Tongue (tissue), 2 donors: ENCODE results near the gene AMIGO3. TPM values are rescaled to one million over a fixed set of nuclear protein-coding genes. Genes with fewer than 3 reads are reported as not detected.
A peak's percentile ranks its signal among the peaks of the same experiment; 100 is the strongest.
"Not testable (repeated sequence)": the region's sequence is repeated elsewhere in the genome, so short reads cannot be mapped to it uniquely, and the experiment has no call there.

ENCODE experiments used
- DNase-seq: peaks from one replicate; pipeline ENCODE4 v3.0.0-alpha.2; 2015
- total RNA-seq: library from RNA; depleted of rRNA; stranded (reverse); fragments of >200 nt; gene quantifications from one replicate; pipeline ENCODE4 v1.2.3, GENCODE V29; 2014

The AMIGO3 gene
- total RNA-seq, 1 donor from 2014 or later: 2.8 TPM

- DNase-seq: no peak
These were observed 7.3 kb downstream of the AMIGO3 start for GRCh38 chr3:49712166-49712565.

DNA sequence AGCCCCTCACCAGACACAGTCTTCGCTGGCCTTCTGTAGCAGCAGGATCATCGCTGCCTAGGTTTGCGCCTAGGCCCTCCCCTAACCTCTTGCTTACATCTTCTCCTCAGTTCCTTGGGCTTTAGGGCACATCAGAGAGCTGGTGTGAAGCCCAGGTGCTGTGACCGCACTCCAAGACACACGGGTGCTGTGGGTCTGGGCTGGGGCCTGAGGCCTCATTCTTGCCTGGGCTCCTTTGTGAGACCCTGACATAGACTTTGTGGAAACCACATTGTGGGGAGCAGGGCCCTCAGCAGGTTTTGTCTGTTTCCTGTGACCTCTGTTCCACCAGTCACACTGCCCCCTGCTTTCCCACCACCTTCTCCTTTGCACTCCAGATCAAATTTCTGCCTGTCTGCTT is 8.0 kb downstream of the AMIGO3 start:
- no peak for DNase-seq

DNA sequence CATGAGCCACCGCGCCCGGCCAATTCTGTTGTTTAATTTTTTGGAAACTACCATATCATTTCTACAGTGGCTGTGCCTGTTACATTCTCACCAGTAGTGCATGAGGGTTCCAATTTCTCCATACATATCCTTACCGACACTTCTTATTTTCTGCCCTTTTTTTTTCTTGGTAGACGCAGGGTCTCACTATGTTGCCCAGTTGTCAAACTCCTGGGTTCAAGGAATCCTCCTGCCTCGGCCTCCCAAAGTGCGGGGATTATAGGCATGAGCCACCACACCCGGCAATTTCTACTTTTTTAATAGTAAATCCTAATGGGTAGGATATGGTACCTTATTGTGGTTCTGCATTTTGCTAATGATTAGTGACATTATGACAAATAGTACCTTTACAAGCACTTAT is 9.6 kb downstream of the AMIGO3 start:
- DNase-seq: no peak

DNA sequence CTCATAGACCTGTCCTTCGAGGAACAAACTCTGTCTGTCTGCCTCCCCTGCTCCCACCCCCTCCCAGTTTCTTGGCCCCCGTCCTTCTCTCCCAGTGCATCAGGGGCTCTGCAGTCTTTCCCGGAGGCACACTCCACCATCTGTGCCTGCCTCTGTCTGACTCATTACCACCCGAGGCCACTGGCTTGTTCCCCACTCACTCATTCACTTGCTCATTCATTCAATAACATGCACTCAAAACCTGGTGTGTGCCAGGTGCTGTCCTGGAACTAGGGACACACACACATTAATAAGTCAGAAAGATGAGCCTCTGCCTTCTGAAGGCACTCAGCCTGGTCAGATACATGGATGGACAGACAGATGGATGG is 12.4 kb downstream of the AMIGO3 start:
- no peak for DNase-seq

DNA sequence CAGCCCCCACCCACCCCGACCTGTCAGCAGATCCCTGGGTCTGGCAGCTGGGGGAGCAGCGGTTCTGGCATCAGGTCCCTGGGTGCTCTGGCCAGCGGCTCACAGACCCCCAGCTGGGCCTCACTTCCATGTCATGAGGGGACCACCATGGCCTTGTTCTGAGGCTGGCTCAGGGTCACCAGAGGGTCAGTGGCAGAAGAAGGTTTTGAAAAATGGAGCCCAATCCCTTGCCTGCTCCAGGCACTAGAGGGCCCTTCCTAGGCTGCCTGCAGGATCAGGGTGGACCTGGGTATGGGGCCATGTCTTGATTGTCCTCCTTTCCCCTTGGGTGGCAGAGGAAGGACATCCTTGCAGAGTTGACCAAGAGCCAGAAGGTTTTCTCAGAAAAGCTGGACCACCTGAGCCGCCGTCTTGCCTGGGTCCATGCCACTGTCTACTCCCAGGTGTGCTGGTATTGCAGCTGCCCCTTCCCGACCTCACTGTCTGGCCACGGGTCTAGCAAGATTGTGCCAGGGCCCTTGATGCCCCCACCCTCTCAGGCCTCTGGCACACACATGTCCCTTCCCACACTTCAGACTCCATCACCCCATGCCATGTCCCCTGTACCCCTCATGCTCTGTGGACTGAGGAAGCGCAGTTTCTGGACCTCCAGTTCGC is 12.9 kb downstream of the AMIGO3 start:
- no peak for DNase-seq

DNA sequence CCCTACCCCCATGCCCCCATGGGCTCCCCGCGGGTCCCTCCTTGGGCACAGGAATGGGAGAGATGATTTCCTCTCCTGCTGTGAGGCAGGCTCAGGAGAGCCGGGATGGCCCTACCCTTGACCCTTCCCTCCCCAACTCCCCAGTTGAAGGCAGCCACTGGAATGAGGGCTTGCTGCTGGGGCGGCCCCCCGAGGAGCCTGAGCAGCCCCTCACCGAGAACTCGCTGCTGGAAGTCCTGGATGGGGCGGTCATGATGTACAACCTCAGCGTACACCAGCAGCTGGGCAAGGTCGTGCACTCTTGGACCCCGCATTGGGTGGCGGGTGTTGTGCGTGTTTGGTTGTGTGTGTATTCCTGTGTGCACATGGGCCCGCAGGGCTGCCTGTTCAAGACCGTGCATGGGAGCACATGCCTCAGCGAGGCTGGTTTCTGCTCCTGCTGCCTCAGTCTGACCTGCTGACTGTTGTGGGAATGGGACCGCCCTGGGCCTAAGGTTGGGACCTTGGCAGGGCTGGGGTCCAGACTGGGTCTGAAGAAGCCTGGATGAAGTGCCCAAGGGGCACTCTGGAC is 14.0 kb downstream of the AMIGO3 start:
- DNase-seq: no peak

DNA sequence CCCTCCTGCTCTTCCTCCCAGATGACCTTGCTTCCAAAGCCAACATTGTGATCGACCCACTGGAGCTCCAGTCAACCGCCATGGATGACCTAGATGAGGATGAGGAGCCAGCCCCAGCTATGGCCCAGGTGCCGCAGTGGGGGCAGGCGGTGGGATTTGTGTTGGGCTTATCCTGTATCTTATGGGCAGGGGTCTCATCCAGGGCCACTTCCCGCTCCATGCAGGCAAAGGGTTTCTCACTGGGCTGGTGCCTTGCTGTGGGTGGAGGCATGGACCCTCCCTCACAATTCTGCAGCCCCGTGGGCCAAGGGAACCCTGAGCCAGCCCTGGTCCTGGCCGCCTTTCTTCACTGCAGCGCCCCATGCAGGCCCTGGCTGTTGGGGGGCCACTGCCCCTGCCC is 14.9 kb downstream of the AMIGO3 start:
- no peak for DNase-seq

DNA sequence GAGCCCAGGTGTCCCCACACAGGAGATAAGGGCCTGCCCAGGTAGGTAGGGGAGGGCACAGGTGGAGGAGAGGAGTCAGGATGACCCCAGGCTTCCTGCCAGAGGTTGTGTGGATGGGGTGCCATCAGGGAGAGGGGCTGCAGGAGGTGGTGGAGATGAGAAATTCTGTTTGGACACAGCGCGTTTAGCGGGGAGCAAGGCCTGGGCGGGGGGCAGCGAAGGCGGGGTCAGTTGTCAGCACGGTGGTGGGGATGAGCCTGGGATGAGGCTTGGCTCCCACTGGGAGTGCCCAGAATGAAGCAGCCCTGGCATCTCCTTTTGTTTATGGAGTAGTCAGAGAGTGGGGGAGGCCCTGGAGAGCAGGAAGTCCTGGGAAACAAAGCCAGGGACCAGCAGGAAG is 15.5 kb downstream of the AMIGO3 start:
- no peak for DNase-seq

GRCh38 chr3:49703443-49703927 is 16.0 kb downstream of the AMIGO3 start:
- peak; percentile 72 for DNase-seq

GRCh38 chr3:49702672-49703071 is 16.8 kb downstream of the AMIGO3 start:
- no peak for DNase-seq

DNA sequence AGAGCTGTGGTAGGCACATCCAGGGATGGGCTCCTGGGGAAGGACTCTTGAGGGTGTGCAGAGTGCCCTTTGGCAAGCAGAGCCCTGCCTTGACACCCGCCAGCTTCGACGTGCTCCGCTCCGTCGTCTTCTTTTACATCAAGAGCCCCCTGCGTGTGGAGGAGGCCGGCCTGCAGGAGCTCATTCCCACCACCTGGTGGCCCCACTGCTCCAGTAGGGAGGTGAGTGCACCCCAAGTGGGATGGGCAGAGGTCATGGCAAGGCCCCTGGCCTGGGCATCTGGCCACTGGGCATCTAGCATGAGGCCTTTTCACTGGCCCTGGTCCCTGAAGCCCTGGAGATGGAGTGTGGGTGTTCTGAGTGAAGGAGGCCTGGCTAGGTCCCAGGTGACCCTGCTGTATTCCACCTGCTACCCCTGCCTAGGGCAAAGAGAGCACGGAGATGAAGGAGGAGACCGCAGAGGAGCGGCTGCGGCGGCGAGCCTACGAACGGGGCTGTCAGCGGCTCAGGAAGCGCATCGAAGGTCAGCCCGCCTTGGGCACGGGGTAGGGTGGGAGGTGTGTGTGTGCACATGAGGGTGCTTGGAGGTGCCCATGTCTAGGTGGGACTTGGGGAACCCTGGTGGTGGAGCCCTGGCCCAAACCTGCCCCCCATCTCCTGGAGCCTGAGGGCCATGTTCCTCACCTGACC is 18.0 kb downstream of the AMIGO3 start:
- DNase-seq: no peak

GRCh38 chr3:49700453-49701128 is 18.9 kb downstream of the AMIGO3 start:
- DNase-seq: no peak

GRCh38 chr3:49700014-49700413 is 19.5 kb downstream of the AMIGO3 start:
- no peak for DNase-seq

DNA sequence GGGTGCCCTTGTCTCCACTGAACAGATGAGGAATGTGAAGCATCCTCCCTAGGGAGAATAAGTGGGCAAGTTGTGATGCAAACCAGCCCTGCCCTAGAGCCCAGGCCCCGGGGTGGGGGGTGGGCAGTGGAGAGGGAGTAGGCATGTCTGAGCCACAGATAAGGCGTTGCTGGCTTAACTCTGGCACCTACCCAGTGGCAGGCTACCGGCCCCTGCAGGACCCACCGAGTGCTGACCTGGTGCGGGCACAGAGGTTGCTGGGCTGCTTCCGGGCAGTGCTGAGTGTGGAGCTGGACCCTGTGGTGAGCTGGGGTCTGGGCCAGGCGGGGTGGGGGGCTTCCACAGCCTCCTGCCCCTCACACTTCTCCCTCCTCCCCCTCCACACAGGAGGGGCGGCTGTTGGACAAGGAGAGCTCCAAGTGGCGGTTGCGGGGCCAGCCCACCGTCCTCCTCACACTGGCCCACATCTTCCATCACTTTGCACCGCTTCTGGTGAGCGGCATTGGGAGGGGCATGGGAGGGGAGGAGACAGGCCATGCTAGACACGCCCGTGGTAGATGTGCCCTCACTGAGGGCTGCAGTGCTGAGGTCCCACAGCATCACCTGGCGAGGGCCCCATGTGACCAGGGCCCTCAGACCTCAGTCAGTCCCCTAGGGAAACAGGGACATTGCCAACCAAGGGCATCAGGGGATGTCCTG is 20.1 kb downstream of the AMIGO3 start:
- DNase-seq: no peak

- DNase-seq: not testable (repeated sequence)
These were observed 24.0 kb downstream of the AMIGO3 start for GRCh38 chr3:49695350-49696015.

- peak; percentile 57 for DNase-seq
These were observed 24.9 kb downstream of the AMIGO3 start for GRCh38 chr3:49694409-49695070.

GRCh38 chr3:49691481-49691880 is 28.0 kb downstream of the AMIGO3 start:
- not testable (repeated sequence) for DNase-seq

- not testable (repeated sequence) for DNase-seq
These were observed 28.6 kb downstream of the AMIGO3 start for GRCh38 chr3:49690856-49691255.

DNA sequence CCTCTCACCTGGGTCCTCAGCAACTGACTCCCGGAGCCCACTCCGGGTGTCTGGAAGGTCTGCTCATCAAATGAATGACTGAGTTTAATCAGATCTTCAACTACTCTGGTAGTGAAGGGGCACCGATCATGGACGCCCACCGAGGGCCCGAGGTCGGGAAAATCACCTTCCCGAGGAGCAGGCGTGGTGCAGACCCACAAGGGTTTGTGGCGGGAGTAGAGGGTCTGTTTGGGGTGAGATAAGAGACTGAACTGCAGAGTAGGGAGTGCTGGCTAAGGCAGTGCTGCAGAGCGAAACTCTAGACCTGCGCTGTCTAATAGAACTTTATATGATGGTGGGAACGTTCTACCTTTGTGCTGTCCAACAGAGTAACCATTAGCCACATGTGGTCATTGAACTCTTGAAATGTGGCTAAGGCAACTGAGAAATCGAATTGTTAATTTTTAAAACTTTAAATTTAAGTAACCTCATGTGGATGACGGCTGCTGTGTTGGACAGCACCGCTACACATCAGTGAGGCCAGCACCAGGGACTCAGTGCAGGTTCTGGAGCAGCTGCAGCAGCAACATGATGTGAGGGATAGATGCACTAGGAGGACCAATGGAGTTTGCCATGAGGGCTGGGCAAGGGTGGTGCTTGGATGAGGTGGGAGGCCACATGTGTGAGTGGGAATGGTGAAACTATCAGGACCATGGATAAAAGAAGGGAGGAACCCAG is 29.4 kb downstream of the AMIGO3 start:
- DNase-seq: not testable (repeated sequence)

DNA sequence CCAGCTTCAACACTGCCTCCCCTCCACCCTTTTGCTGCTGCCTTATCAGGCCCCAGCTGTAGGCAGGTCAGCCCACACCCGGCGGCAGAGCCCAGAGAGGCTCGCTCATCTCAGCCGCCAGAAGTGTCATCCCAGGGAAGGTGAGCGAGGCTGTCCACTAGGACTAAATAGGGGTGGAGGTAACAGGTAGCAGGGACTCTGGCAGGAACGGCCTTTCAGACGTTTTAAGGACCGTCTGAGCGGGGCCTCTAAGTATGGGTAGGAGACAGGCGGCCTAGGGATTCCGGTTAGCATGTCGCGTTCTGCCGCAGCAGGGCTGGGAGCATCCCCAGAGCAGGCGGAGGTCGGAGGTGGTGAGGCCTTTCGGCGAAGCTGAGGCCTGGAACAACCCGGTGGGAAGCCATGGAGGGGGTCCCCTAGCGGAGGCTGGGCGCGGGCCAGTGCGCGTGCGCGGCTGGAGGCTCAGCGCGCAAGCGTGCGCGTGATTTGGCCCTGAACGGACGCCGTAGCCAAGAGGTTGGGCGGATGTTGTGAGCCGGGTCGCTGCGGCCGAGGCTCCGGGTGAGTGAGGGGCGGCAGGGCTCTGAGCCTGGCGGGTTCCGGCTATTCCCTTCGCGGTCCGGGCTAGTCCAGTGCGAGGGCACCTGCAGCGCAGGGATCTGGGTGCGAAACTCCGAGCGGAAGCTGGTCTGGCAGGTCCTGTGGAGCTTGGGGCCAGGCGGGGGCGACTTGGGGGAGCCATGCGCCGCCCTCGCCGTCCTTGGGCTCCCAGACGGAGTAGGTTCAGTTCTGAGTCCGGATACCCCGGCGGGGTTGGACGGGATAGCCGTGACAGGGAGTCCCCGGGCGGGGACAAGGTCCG is 30.2 kb downstream of the AMIGO3 start, which contains the start of the genes MST1 and RNF123:
Gene MST1, minus strand, starts transcription at position 429 of the 862 bp plus-strand sequence. CDS start 783 bp downstream, outside the sequence.
Gene RNF123, plus strand, starts transcription at position 512 of the 862 bp plus-strand sequence. CDS start 1,609 bp downstream, outside the sequence.
- DNase-seq: peak; percentile 97
